IMR-90 (cell line): ENCODE measurements around the gene H2AZ1. TPM values are rescaled to one million over a fixed set of nuclear protein-coding genes. Genes with fewer than 3 reads are reported as not detected.

ENCODE experiments used
- CHD1 ChIP-seq: IDR thresholded peaks from 2 replicates; pipeline ENCODE4 v1.6.1; 2012; ENCODE audit warnings: low read depth, low read length, improper control_type of control experiment
- FOS ChIP-seq: fragments of 150-350 bp; IDR thresholded peaks from 2 replicates; pipeline ENCODE4 v1.6.1; 2016; ENCODE audit warnings: low read depth, low read length
- MXI1 ChIP-seq: IDR thresholded peaks from 2 replicates; pipeline ENCODE4 v1.6.1; 2012; ENCODE audit warnings: low read depth, mild to moderate bottlenecking, low read length, moderate library complexity, borderline replicate concordance
- NFE2L2 ChIP-seq: fragments of 150-350 bp; IDR thresholded peaks from 2 replicates; pipeline ENCODE4 v1.6.1; 2016; ENCODE audit warnings: low read depth, mild to moderate bottlenecking, low read length
- RAD21 ChIP-seq: IDR thresholded peaks from 2 replicates; pipeline ENCODE4 v1.6.1; 2012; ENCODE audit warnings: low read length, improper control_type of control experiment
- RCOR1 ChIP-seq: IDR thresholded peaks from 2 replicates; pipeline ENCODE4 v1.6.1; 2012; ENCODE audit warnings: mild to moderate bottlenecking, low read length, improper control_type of control experiment; ENCODE audit not compliant: insufficient replicate concordance
- RFX5 ChIP-seq: IDR thresholded peaks from 2 replicates; pipeline ENCODE4 v1.8.0; 2012; ENCODE audit warnings: low read depth, mild to moderate bottlenecking, low read length, moderate library complexity
- polyA plus RNA-seq, 3 experiments: library from polyadenylated mRNA; depleted of rRNA; stranded (reverse); fragments of >200 nt; gene quantifications; 2 replicates each; pipeline ENCODE4 v1.2.3, GENCODE V29; 2012; ENCODE audit warnings: low replicate concordance in 1 of 3
- total RNA-seq: library from RNA; depleted of rRNA; stranded (reverse); fragments of >200 nt; gene quantifications from 2 replicates; pipeline ENCODE4 v1.2.3, GENCODE V29; 2012

H2AZ1 gene
- total and polyA plus RNA-seq, 2 of the 4 experiments (the other 2 are of a cell fraction) = 456 to 1,129 TPM

- no peak for TF ChIP-seq NFE2L2
- TF ChIP-seq RCOR1 = no peak
- no peak for TF ChIP-seq RFX5
- no peak for TF ChIP-seq RAD21
- TF ChIP-seq CHD1 = no peak
- TF ChIP-seq FOS = no peak; the same call in 1 of the 2 replicates
- TF ChIP-seq MXI1 = peak; percentile 74
These were observed at the start of gene H2AZ1 (continued) for GRCh38 chr4:99949999-99950912.
